Measurements from ENCODE around the gene BTN1A1.

Gene BTN1A1

DNA sequence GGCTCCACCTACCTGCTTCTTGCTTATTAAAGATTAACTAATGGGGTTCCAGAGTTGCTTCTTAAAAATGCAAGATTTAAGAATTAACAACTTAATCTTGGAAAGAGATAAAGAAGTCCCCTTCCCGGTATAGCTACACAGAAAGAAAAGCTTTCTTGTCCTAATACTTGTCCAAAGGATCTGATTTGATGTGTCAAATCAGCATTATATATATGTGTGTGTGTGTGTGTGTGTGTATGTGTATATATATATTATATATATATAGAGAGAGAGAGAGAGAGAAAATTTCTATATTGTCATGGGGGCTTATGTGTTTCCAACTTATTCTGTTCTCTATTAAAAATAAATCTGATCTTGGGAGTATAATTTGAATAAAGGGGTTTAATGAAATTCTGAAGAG is 33.4 kb downstream of the BTN1A1 start:
- Histone ChIP-seq H3K27me3 (replicated peaks; ENCODE audit: insufficient read depth, low read length) (no peaks in the 10 kb centered on the region), H3F3A (ENCODE audit: insufficient read depth, low read length) (peaks cover 58% of the 10 kb centered on the region), H3K27ac (ENCODE audit: low read length) (peak overlapping the region; percentile 82; the same call in 1 of the 2 replicates), H3K9me3 (replicated peaks; ENCODE audit: insufficient read depth, low read length) (no peaks in the 10 kb centered on the region), H4K20me1 (ENCODE audit: insufficient read depth, low read length) (no peaks in the 10 kb centered on the region), H2AFZ (ENCODE audit: low read length) (peak overlapping the region; percentile 85), H3K36me3 (replicated peaks; ENCODE audit: insufficient read depth, low read length) (no peaks in the 10 kb centered on the region), H3K9me2 (replicated peaks; ENCODE audit: insufficient read depth, low read length) (no peaks in the 10 kb centered on the region), H3K4me2 (ENCODE audit: low read depth, low read length) (peak overlapping the region; percentile 65), H3K4me1 (ENCODE audit: low read length) (peaks cover 31% of the 10 kb centered on the region), H3K79me2 (ENCODE audit: low read length) (peaks cover 3% of the 10 kb centered on the region), H3K9ac (ENCODE audit: low read length) (peak overlapping the region; percentile 71), H3K4me3 (ENCODE audit: low read length) (peak overlapping the region; percentile 81)
- DNase-seq, result no peak
- TF ChIP-seq EZH2phosphoT487 (IDR thresholded peaks at IDR 0.05; ENCODE audit: low read length) (no peak), EZH2 (optimal IDR thresholded peaks at IDR 0.05; ENCODE audit: low read depth, low read length) (no peak)
- TF ChIP-seq, protein P1, sequence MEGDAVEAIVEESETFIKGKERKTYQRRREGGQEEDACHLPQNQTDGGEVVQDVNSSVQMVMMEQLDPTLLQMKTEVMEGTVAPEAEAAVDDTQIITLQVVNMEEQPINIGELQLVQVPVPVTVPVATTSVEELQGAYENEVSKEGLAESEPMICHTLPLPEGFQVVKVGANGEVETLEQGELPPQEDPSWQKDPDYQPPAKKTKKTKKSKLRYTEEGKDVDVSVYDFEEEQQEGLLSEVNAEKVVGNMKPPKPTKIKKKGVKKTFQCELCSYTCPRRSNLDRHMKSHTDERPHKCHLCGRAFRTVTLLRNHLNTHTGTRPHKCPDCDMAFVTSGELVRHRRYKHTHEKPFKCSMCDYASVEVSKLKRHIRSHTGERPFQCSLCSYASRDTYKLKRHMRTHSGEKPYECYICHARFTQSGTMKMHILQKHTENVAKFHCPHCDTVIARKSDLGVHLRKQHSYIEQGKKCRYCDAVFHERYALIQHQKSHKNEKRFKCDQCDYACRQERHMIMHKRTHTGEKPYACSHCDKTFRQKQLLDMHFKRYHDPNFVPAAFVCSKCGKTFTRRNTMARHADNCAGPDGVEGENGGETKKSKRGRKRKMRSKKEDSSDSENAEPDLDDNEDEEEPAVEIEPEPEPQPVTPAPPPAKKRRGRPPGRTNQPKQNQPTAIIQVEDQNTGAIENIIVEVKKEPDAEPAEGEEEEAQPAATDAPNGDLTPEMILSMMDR (IDR thresholded peaks at IDR 0.05; ENCODE audit: low read length), result no peak

DNA sequence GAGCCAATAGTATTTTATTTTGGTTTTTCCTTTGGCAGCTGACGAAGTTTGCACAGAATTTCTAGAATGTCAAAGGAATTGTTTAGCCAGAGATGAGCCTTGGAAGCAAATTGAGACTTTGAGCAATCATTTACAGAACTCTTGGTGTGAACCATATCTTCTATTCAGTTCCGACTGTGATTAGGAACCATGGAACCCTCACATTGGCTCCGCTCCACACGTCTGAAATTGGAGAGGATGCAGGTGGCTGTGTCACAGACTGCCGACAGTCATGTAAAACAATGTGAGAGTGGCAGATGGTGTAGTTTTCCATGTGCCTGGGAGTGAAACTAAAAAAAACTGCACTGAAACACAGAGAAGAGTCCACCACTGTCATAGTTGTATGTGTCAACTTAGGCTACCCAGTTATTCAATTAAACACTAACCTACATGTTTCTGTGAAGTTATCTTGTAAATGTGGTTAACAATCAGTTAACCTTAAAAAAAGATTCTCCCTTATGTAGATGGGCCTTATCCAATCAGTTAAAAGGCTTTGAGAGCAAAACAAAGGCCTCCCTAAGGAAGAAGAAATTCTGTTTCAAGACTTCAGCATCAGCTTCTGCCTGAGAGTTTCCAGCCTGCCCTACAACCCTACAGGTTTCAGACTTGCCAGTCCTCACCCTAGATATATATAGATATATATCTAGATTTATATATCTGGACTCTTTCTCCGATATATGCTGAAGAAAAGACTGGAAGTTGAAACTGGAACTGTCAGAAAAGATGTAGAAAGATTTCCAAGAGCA is 34.8 kb downstream of the BTN1A1 start:
- H4K20me1 ChIP-seq (ENCODE audit: insufficient read depth, low read length), result no peaks in the 10 kb centered on the region
- no peaks in the 10 kb centered on the region for H3K9me2 ChIP-seq (replicated peaks; ENCODE audit: insufficient read depth, low read length)
- H3K9me3 ChIP-seq (replicated peaks; ENCODE audit: insufficient read depth, low read length), result no peaks in the 10 kb centered on the region
- no peaks in the 10 kb centered on the region for H3K27me3 ChIP-seq (replicated peaks; ENCODE audit: insufficient read depth, low read length)
- peaks cover 35% of the 10 kb centered on the region for H3K4me1 ChIP-seq (ENCODE audit: low read length)
- H3K36me3 ChIP-seq (replicated peaks; ENCODE audit: insufficient read depth, low read length), result no peaks in the 10 kb centered on the region
- peaks cover 63% of the 10 kb centered on the region for H3F3A ChIP-seq (ENCODE audit: insufficient read depth, low read length)
- TF ChIP-seq, protein P1 (IDR thresholded peaks at IDR 0.05; ENCODE audit: low read length), result no peak
- TF ChIP-seq EZH2 (optimal IDR thresholded peaks at IDR 0.05; ENCODE audit: low read depth, low read length), result no peak
- TF ChIP-seq EZH2phosphoT487 (IDR thresholded peaks at IDR 0.05; ENCODE audit: low read length), result no peak
- no peak overlapping the region; the same call in 1 of the 2 replicates for H2AFZ ChIP-seq (ENCODE audit: low read length)
- peak overlapping the region; percentile 28 for H3K4me2 ChIP-seq (ENCODE audit: low read depth, low read length)
- peak overlapping the region; percentile 96; the same call in 1 of the 2 replicates for H3K27ac ChIP-seq (ENCODE audit: low read length)
- DNase-seq, result peak; percentile 62
- no peak overlapping the region for H3K4me3 ChIP-seq (ENCODE audit: low read length)
- peaks cover 17% of the 10 kb centered on the region for H3K79me2 ChIP-seq (ENCODE audit: low read length)
- peak overlapping the region; percentile 8; the same call in 1 of the 2 replicates for H3K9ac ChIP-seq (ENCODE audit: low read length)

DNA sequence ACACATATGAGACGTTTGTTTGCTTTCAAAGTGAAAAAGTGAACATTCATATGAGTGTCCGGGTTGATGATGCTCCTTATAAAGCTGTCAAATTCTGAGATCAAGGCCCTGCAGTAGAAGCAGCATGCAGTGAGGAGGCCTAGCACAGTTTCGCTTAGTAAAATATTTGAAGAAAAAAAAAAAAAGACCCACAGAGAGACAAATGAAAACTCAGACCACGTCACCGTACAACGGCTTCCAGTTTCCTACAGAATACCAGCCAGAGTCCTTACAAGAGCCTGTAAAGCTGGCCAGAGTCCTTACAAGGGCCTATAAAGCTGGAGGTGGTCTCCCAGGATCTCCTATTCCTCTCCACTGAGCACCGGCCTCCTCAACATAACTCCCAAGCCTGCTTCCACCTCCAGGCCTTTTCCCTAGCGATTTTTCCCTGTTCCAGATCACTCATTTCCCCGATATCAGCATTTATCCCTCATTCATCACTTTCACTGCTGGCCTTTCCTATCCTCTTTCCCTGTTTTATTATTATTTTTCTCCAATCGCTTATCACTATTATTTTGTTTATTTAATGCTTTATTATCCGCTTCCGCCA is 36.6 kb downstream of the BTN1A1 start:
- peaks cover 63% of the 10 kb centered on the region for H3F3A ChIP-seq (ENCODE audit: insufficient read depth, low read length)
- H3K9ac ChIP-seq (ENCODE audit: low read length), result peak overlapping the region; percentile 91
- peaks cover 33% of the 10 kb centered on the region for H3K79me2 ChIP-seq (ENCODE audit: low read length)
- peak overlapping the region; percentile 96 for H3K4me3 ChIP-seq (ENCODE audit: low read length)
- H3K36me3 ChIP-seq (replicated peaks; ENCODE audit: insufficient read depth, low read length), result no peaks in the 10 kb centered on the region
- H3K9me2 ChIP-seq (replicated peaks; ENCODE audit: insufficient read depth, low read length), result no peaks in the 10 kb centered on the region
- H3K9me3 ChIP-seq (replicated peaks; ENCODE audit: insufficient read depth, low read length), result no peaks in the 10 kb centered on the region
- no peaks in the 10 kb centered on the region for H3K27me3 ChIP-seq (replicated peaks; ENCODE audit: insufficient read depth, low read length)
- no peaks in the 10 kb centered on the region for H4K20me1 ChIP-seq (ENCODE audit: insufficient read depth, low read length)
- TF ChIP-seq, protein P1 (IDR thresholded peaks at IDR 0.05; ENCODE audit: low read length), result no peak
- no peak for TF ChIP-seq EZH2 (optimal IDR thresholded peaks at IDR 0.05; ENCODE audit: low read depth, low read length)
- no peak for TF ChIP-seq EZH2phosphoT487 (IDR thresholded peaks at IDR 0.05; ENCODE audit: low read length)
- peak overlapping the region; percentile 63 for H2AFZ ChIP-seq (ENCODE audit: low read length)
- DNase-seq, result peak; percentile 78
- peak overlapping the region; percentile 96 for H3K27ac ChIP-seq (ENCODE audit: low read length)
- peak overlapping the region; percentile 97 for H3K4me2 ChIP-seq (ENCODE audit: low read depth, low read length)
- H3K4me1 ChIP-seq (ENCODE audit: low read length), result peaks cover 36% of the 10 kb centered on the region

All from MM.1S (cell line).